ENCODE results near the gene ZNF446.
"Not testable (repeated sequence)": the region's sequence is repeated elsewhere in the genome, so short reads cannot be mapped to it uniquely, and the experiment has no call there.

Gene ZNF446

GRCh38 chr19:58475714-58476497 lies at the start of gene ZNF446:
ZNF446 (plus strand) TSS chr19:58476352; CDS start chr19:58477219, 867 bp downstream.
- DNase-seq: peak; percentile 89

DNA sequence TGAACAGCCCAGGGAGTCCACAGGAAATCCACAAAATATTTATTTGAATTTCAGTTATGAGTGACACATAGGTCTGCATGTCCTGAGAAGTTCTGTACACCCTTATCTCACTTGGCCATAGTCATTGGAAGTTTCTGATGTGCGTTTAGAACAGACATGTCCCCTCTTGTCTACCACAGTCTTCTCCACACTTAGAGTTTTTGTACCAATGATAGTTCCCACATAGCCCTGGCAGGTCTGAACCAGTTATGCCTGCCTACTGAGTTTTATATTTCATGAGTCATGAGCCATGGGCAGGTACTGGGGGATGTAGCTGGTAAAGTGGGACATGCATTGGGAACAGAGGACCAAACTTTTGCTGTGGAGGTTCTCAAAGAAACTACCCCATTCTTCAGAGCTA lies 47.5 kb upstream of the ZNF446 start:
- DNase-seq: no peak

DNA sequence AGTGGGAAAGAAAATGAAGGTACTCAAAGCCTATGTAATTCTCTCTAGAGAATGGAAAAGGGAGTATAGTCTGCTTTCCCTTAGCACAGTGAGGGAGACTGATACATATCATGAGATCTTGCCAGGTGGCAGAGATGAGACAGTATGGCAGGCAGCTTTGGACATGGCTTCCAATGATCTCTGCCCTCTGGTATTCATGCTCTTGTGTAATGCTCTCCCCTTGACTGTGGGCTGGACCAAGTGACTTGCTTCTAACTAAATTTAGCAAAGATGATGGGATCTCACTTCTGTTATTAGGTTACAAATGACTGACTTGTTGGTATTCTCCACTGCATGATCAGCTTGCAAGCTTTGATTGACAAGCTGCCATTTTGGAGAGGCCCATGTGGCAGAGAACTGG lies 46.4 kb upstream of the ZNF446 start:
- no peak for DNase-seq

DNA sequence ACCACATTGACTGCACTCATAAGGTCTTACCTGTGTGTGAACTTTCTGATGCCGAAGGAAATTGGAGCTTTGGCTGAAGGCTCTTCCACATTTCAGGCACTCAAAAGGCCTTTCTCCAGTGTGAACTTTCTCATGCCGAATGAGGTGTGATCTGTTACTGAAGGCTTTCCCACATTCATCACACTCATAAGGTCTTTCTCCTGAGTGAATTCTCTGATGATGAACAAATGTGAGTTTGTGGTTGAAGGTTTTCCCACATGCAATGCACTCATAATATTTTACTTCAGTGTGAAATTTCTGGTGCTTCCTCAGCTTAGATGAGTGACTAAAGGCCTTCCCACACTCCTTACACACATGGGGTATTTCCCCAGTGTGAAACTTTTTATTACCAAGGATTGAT lies 41.9 kb upstream of the ZNF446 start:
- no peak for DNase-seq

DNA sequence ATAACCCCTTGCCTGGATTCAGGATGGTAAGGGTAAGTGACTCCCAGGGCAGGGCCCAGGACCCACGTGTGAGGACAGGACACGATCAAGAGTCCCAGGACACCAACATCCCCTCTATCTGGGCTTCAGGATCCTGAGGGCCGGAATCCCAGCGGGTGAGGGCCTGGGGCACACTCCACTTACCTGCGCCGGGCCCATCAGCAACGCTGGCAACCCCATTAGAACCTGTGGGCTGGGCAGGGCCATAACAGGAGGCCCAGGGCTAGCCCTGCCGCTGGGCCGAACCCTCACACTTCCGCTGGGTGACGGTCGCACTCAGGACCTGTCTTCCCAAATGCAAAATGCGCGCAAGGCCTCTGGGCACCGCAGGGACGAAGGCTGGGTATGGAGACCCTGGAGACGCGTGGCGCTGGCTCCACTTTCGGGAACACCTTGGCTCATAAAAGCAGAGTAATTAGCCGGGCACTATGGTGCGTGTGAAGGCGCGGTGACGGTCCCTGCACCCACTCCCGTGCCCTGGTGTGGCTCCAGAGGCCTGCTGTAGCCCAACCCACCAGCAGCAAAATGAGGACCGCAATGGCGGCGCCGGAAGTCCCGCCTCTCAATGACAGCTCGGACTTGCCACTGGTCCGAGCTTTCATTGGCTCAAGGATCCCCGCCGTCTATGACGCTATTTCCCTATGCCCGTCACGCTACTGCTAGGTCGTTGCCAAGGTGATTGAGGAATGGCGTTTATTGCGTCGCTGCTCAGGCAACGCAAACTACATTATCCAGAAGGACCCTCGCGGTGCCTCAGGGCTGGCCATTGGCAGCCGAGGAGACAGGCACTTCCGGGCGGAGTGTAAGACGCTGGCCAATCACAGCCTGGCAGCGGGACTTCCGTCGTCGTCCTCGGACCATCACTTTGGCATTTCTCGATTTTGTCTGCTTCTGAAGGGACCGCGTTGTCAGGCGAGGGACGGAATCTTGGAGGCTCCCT lies 36.3 kb upstream of the ZNF446 start, which contains the start of gene ZNF132:
TSS of gene ZNF132 (minus strand) at position 578 of the 979 bp plus-strand sequence. CDS start at position 246, 332 bp downstream.
- DNase-seq: peak; percentile 84

DNA sequence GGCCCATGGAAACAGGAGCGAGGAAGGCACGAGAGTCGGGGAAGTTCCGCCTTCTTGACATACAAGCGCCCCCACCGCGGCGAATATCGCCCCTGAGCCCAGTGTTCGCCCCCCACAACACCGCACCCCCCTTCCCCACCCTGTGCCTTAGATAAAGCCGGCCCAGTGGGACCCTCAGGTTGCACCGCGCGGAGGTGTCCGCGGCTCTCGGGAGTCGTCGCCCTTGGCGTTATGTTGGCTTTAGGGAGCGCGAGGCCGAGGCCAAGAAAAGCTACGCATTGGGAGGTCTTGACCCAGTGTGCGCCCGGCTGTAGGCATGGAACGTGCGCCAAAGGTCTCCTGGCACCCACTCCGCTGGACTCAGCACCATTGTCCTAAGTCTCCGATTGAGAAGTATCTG lies 35.6 kb upstream of the ZNF446 start:
- no peak for DNase-seq

- DNase-seq: not testable (repeated sequence)
Observed at GRCh38 chr19:58442986-58443385, 33.2 kb upstream of the ZNF446 start.

- not testable (repeated sequence) for DNase-seq
Observed at GRCh38 chr19:58448860-58449259, 27.3 kb upstream of the ZNF446 start.

DNA sequence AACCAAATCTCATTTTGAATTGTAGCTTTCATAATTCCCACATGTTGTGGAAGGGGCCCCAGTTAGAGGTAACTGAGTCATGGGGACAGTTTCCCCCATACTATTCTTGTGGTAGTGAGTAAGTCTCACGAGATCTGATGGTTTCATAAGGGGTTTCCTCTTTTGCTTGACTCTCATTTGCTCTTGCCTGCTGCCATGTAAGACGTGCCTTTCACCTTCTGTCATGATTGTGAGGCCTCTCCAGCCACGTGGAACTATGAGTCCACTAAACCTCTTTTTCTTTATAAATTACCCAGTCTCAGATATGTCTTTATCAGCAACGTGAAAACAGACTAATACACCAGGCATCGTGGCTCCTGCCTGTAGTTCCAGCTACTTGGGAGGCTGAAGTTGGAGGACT lies 26.2 kb upstream of the ZNF446 start:
- not testable (repeated sequence) for DNase-seq

GRCh38 chr19:58450856-58451357 lies 25.2 kb upstream of the ZNF446 start:
- DNase-seq: no peak

- peak; percentile 82 for DNase-seq
Observed at GRCh38 chr19:58451358-58452101, 24.6 kb upstream of the ZNF446 start, which contains the start of gene ZNF324B. ZNF324B (plus strand) TSS chr19:58451622; CDS start chr19:58453702, 2,080 bp downstream.

GRCh38 chr19:58453743-58454142 lies 22.4 kb upstream of the ZNF446 start:
- DNase-seq: no peak

GRCh38 chr19:58455306-58455705 lies 20.8 kb upstream of the ZNF446 start:
- DNase-seq: no peak

DNA sequence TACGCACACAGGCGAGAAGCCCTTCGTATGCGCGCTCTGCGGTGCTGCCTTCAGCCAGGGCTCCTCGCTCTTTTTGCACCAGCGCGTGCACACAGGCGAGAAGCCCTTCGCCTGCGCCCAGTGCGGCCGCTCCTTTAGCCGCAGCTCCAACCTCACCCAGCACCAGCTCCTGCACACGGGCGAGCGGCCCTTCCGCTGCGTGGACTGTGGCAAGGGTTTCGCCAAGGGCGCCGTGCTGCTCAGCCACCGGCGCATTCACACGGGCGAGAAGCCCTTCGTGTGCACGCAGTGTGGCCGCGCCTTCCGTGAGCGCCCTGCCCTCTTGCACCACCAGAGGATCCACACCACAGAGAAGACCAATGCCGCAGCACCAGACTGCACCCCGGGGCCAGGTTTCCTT lies 20.0 kb upstream of the ZNF446 start:
- DNase-seq: no peak

DNA sequence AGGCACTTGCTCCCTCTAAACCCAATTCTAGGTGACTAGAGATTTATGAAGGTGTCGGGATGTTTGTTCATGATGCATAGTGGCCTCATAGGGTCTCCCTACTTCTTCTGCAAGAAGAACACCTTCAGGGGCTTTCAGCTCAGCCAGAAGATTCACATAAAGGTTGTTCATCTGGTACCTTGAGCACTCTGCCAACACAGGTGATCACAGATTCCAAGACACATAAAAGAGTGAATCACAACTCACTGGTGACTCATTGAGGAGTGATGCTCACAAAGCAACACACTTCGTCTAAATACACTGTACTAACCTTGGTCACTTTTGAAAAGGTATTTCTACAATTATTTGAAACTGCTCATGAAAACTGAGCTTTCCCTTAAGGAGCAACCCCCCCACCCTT lies 16.1 kb upstream of the ZNF446 start:
- no peak for DNase-seq

GRCh38 chr19:58466089-58466759 lies 9.9 kb upstream of the ZNF446 start:
- no peak for DNase-seq

- DNase-seq: peak; percentile 78
Observed at GRCh38 chr19:58466760-58467589, 9.2 kb upstream of the ZNF446 start, which contains the start of gene ZNF324. ZNF324 (plus strand) TSS chr19:58467080; CDS start chr19:58469186, 2,106 bp downstream.

- DNase-seq: no peak
Observed at GRCh38 chr19:58468216-58468839, 7.8 kb upstream of the ZNF446 start.

GRCh38 chr19:58469241-58470013 lies 6.7 kb upstream of the ZNF446 start:
- DNase-seq: no peak

All from GF-D8 (cell line).